HCT116 (cell line): ENCODE results near the gene TTC16. TPM values are rescaled to one million over a fixed set of nuclear protein-coding genes. Genes with fewer than 3 reads are reported as not detected.

ENCODE experiments used
- ATAC-seq: fragments of 200-7000 bp; cut with Tn5 transposase; 2 replicates; pipeline ENCODE4 v1.9.1; 2020; ENCODE audit warnings: mild to moderate bottlenecking, moderate library complexity
- BruUV-seq: library from RNA; stranded (reverse); fragments of 400-500 nt; replicated peaks from 2 replicates; lab custom pipeline; 2021; lab: Mats Ljungman, UMichigan
- CTCF ChIA-PET: fragments of 300-600 bp; sonication (Branson Sonifier 250); formaldehyde crosslinking; loops from one replicate; lab custom pipeline; 2021; ENCODE audit warnings: antibody characterized with exemption; lab: Charles Lee
- POLR2A ChIA-PET: fragments of 300-600, 350-600 bp; sonication (Branson Sonifier 250); formaldehyde crosslinking; loops from one replicate; lab custom pipeline; 2021; ENCODE audit warnings: antibody characterized with exemption; lab: Charles Lee
- RAD21 ChIA-PET, 2 experiments: fragments of 300-600 bp; sonication (Branson Sonifier 250); formaldehyde crosslinking; loops; one replicate each; lab custom pipeline; 2023; ENCODE audit warnings: low total read pairs in 2 of 2; ENCODE audit not compliant: uncharacterized antibody in 2 of 2, unreplicated experiment in 2 of 2, low non-redundant PET in 1 of 2; lab: Charles Lee
- DNase-seq: peaks from one replicate; pipeline ENCODE4 v3.0.0-alpha.2; 2010; ENCODE audit warnings: low read depth, low spot score
- H2AFZ ChIP-seq: fragments of 200-600 bp; shearing (Covaris generic), sonication (generic); 2 replicates; pipeline ENCODE4 v1.6.1; 2017; ENCODE audit warnings: low read depth, mixed run types, mixed read lengths, antibody characterized with exemption, low read length; ENCODE audit not compliant: poor library complexity, severe bottlenecking
- H3K27ac ChIP-seq: 2 replicates; pipeline ENCODE4 v1.5.1; 2012; ENCODE audit warnings: low read depth, low read length
- H3K27me3 ChIP-seq: fragments of 200-600 bp; sonication (generic); 2 replicates; pipeline ENCODE4 v1.6.1; 2016; ENCODE audit warnings: mixed run types, low read length, mixed read lengths; ENCODE audit not compliant: insufficient read depth
- H3K36me3 ChIP-seq, 2 experiments: fragments of 200-500 bp in 1 of 2; fragments of 200-600 bp in 1 of 2; sonication (Bioruptor generic) in 1 of 2; sonication (generic) in 1 of 2; 2 replicates each; pipeline versions ENCODE4 v1.5.1 to v1.6.1; 2014 to 2016; ENCODE audit warnings: low read length in 2 of 2, inconsistent platforms in 1 of 2, mixed read lengths in 1 of 2, mixed run types in 1 of 2; ENCODE audit not compliant: insufficient read depth in 2 of 2, control insufficient read depth in 1 of 2
- H3K4me1 ChIP-seq, 2 experiments: fragments of 200-600 bp in 1 of 2; sonication (generic) in 1 of 2; 2 replicates each; pipeline versions ENCODE4 v1.5.1 to v1.6.1; 2012 to 2017; ENCODE audit warnings: low read length in 2 of 2, inconsistent platforms in 1 of 2, mild to moderate bottlenecking in 1 of 2, mixed read lengths in 1 of 2, mixed run types in 1 of 2, moderate library complexity in 1 of 2; ENCODE audit not compliant: insufficient read depth in 2 of 2, control insufficient read depth in 1 of 2
- H3K4me2 ChIP-seq: fragments of 200-600 bp; sonication (generic); 2 replicates; pipeline ENCODE4 v1.6.1; 2017; ENCODE audit warnings: mixed run types, low read length, mixed read lengths
- H3K4me3 ChIP-seq, 2 experiments: fragments of 200-600 bp in 1 of 2; sonication (generic) in 1 of 2; replicated peaks in 1 of 2; 2 replicates each; pipeline ENCODE4 v1.5.1; 2011 to 2016; ENCODE audit warnings: low read length in 2 of 2, control low read depth in 1 of 2, low read depth in 1 of 2, mild to moderate bottlenecking in 1 of 2, mixed read lengths in 1 of 2, mixed run types in 1 of 2
- H3K79me2 ChIP-seq: fragments of 200-600 bp; sonication (generic); 2 replicates; pipeline ENCODE4 v1.6.1; 2017; ENCODE audit warnings: mild to moderate bottlenecking, mixed run types, low read length, moderate library complexity, mixed read lengths; ENCODE audit not compliant: insufficient read depth
- H3K9ac ChIP-seq: fragments of 200-600 bp; sonication (generic); 2 replicates; pipeline ENCODE4 v1.6.1; 2016; ENCODE audit warnings: low read length, mixed read lengths
- H3K9me2 ChIP-seq: fragments of 200-600 bp; sonication (generic), shearing (Covaris generic); 2 replicates; pipeline ENCODE4 v1.6.1; 2017; ENCODE audit warnings: mixed run types, mild to moderate bottlenecking, moderate library complexity; ENCODE audit not compliant: insufficient read depth
- H3K9me3 ChIP-seq, 2 experiments: fragments of 200-500 bp in 1 of 2; fragments of 200-600 bp in 1 of 2; sonication (Bioruptor generic) in 1 of 2; sonication (generic) in 1 of 2; 2 replicates each; pipeline ENCODE4 v1.6.1; 2014 to 2017; ENCODE audit warnings: low read length in 2 of 2, mixed read lengths in 2 of 2, inconsistent platforms in 1 of 2, low read depth in 1 of 2, mild to moderate bottlenecking in 1 of 2, mixed run types in 1 of 2, moderate library complexity in 1 of 2; ENCODE audit not compliant: control insufficient read depth in 1 of 2, insufficient read depth in 1 of 2
- H4K20me1 ChIP-seq: fragments of 200-600 bp; sonication (generic), shearing (Covaris generic); 2 replicates; pipeline ENCODE4 v1.6.1; 2017; ENCODE audit warnings: mixed run types, mild to moderate bottlenecking, moderate library complexity; ENCODE audit not compliant: insufficient read depth
- CBX3 ChIP-seq: IDR thresholded peaks from 2 replicates; pipeline ENCODE4 v1.6.1; 2012; ENCODE audit warnings: low read depth
- EGR1 ChIP-seq: IDR thresholded peaks from 2 replicates; pipeline ENCODE4 v1.6.1; 2012; ENCODE audit warnings: low read depth
- ELF1 ChIP-seq: IDR thresholded peaks from 2 replicates; pipeline ENCODE4 v1.6.1; 2012; ENCODE audit warnings: low read depth, borderline replicate concordance
- EZH2 ChIP-seq: fragments of 200-600 bp; sonication (generic); IDR thresholded peaks from 2 replicates; pipeline ENCODE4 v1.6.1; 2017; ENCODE audit warnings: antibody characterized with exemption, mixed run types
- FOSL1 ChIP-seq: IDR thresholded peaks from 2 replicates; pipeline ENCODE4 v1.6.1; 2012; ENCODE audit warnings: low read depth
- MAX ChIP-seq: IDR thresholded peaks from 2 replicates; pipeline ENCODE4 v1.6.1; 2012
- POLR2A ChIP-seq: IDR thresholded peaks from 2 replicates; pipeline ENCODE4 v1.7.0; 2011; ENCODE audit warnings: borderline replicate concordance; ENCODE audit not compliant: insufficient read depth, insufficient read length; ENCODE audit errors: extremely low read depth
- POLR2AphosphoS5 ChIP-seq: IDR thresholded peaks from 2 replicates; pipeline ENCODE4 v1.6.1; 2011; ENCODE audit warnings: mild to moderate bottlenecking, low read depth, low read length, moderate library complexity
- SIN3A ChIP-seq: IDR thresholded peaks from 2 replicates; pipeline ENCODE4 v1.6.1; 2012; ENCODE audit warnings: low read depth
- SRF ChIP-seq: IDR thresholded peaks from 2 replicates; pipeline ENCODE4 v1.6.1; 2012; ENCODE audit warnings: low read depth
- TCF7L2 ChIP-seq: IDR thresholded peaks from 2 replicates; pipeline ENCODE4 v1.7.0; 2011; ENCODE audit warnings: borderline replicate concordance, inconsistent platforms; ENCODE audit not compliant: insufficient read depth, insufficient read length; ENCODE audit errors: extremely low read depth
- ZFX ChIP-seq: fragments of 450-650 bp; IDR thresholded peaks from 2 replicates; pipeline ENCODE4 v1.6.1; 2017
- ZNF274 ChIP-seq: fragments of 200-500 bp; sonication (Bioruptor generic); IDR thresholded peaks from 2 replicates; pipeline ENCODE4 v1.6.1; 2014; ENCODE audit warnings: mild to moderate bottlenecking, low read depth, low read length, inconsistent platforms
- intact Hi-C: fragments of 100-400 bp; cut with micrococcal nuclease; formaldehyde crosslinking; loops from 2 replicates; pipeline ENCODE4 v1.10.0; 2022
- total RNA-seq: library from RNA; stranded (reverse); gene quantifications from one replicate; pipeline ENCODE4 v1.2.1, GENCODE V29; 2021; ENCODE audit not compliant: unreplicated experiment
- TF ChIP-seq, protein P1 (sequence below): IDR thresholded peaks from 2 replicates; pipeline ENCODE4 v1.6.1; 2012
- TF ChIP-seq, protein P2 (sequence below): IDR thresholded peaks from 2 replicates; pipeline ENCODE4 v1.6.1; 2011; ENCODE audit warnings: mild to moderate bottlenecking, low read length, moderate library complexity; ENCODE audit not compliant: insufficient replicate concordance; ENCODE audit errors: extremely low read depth
- TF ChIP-seq, protein P3 (sequence below): IDR thresholded peaks from 2 replicates; pipeline ENCODE4 v1.6.1; 2012; ENCODE audit warnings: low read depth

The TTC16 gene
- total RNA-seq, 1 experiment from 2014 or later = not detected

GRCh38 chr9:127680846-127681245, 35.0 kb upstream of the TTC16 start:
- H3K4me3 ChIP-seq = no peak overlapping the region
- ChIA-PET POLR2A (no interaction called here), RAD21 (no interaction called here), CTCF (no interaction called here)
- no peak overlapping the region for H2AFZ ChIP-seq
- DNase-seq (no peak), ATAC-seq (no peak)
- no peaks in the 10 kb centered on the region for H3K9me2 ChIP-seq
- H3K27ac ChIP-seq = no peak overlapping the region
- H3K27me3 ChIP-seq = no peaks in the 10 kb centered on the region
- no peaks in the 10 kb centered on the region for H3K9me3 ChIP-seq
- H3K79me2 ChIP-seq = no peaks in the 10 kb centered on the region
- H3K4me1 ChIP-seq = peaks cover 0 to 9% of the 10 kb centered on the region in 2 experiments; a peak in 1 of 4 replicates
- TF ChIP-seq EZH2 = no peak
- no peak for TF ChIP-seq TCF7L2
- no peak for TF ChIP-seq ZFX
- no peak for TF ChIP-seq MAX
- TF ChIP-seq, protein P1, sequence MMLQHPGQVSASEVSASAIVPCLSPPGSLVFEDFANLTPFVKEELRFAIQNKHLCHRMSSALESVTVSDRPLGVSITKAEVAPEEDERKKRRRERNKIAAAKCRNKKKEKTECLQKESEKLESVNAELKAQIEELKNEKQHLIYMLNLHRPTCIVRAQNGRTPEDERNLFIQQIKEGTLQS = no peak
- TF ChIP-seq POLR2AphosphoS5 = no peak
- no peak for TF ChIP-seq FOSL1
- TF ChIP-seq SIN3A = no peak
- TF ChIP-seq POLR2A = no peak
- no peak for TF ChIP-seq ZNF274
- no peak for TF ChIP-seq ELF1
- no peak for TF ChIP-seq SRF
- TF ChIP-seq, protein P2, sequence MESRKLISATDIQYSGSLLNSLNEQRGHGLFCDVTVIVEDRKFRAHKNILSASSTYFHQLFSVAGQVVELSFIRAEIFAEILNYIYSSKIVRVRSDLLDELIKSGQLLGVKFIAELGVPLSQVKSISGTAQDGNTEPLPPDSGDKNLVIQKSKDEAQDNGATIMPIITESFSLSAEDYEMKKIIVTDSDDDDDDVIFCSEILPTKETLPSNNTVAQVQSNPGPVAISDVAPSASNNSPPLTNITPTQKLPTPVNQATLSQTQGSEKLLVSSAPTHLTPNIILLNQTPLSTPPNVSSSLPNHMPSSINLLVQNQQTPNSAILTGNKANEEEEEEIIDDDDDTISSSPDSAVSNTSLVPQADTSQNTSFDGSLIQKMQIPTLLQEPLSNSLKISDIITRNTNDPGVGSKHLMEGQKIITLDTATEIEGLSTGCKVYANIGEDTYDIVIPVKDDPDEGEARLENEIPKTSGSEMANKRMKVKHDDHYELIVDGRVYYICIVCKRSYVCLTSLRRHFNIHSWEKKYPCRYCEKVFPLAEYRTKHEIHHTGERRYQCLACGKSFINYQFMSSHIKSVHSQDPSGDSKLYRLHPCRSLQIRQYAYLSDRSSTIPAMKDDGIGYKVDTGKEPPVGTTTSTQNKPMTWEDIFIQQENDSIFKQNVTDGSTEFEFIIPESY = no peak
- TF ChIP-seq, protein P3, sequence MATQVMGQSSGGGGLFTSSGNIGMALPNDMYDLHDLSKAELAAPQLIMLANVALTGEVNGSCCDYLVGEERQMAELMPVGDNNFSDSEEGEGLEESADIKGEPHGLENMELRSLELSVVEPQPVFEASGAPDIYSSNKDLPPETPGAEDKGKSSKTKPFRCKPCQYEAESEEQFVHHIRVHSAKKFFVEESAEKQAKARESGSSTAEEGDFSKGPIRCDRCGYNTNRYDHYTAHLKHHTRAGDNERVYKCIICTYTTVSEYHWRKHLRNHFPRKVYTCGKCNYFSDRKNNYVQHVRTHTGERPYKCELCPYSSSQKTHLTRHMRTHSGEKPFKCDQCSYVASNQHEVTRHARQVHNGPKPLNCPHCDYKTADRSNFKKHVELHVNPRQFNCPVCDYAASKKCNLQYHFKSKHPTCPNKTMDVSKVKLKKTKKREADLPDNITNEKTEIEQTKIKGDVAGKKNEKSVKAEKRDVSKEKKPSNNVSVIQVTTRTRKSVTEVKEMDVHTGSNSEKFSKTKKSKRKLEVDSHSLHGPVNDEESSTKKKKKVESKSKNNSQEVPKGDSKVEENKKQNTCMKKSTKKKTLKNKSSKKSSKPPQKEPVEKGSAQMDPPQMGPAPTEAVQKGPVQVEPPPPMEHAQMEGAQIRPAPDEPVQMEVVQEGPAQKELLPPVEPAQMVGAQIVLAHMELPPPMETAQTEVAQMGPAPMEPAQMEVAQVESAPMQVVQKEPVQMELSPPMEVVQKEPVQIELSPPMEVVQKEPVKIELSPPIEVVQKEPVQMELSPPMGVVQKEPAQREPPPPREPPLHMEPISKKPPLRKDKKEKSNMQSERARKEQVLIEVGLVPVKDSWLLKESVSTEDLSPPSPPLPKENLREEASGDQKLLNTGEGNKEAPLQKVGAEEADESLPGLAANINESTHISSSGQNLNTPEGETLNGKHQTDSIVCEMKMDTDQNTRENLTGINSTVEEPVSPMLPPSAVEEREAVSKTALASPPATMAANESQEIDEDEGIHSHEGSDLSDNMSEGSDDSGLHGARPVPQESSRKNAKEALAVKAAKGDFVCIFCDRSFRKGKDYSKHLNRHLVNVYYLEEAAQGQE = no peak
- TF ChIP-seq CBX3 = no peak
- no peak for TF ChIP-seq EGR1
- intact Hi-C loops = no loop called here
- no peaks in the 10 kb centered on the region for H4K20me1 ChIP-seq
- H3K9ac ChIP-seq = no peak overlapping the region
- H3K36me3 ChIP-seq = peaks cover 0 to 3% of the 10 kb centered on the region in 2 experiments; a peak in 1 of 4 replicates
- BruUV-seq = no TSS peak
- H3K4me2 ChIP-seq = no peak overlapping the region
